Neutrophil (primary cell): ENCODE results near the gene VAV1.

Source experiments
- H3K27ac ChIP-seq: fragments of 200-600 bp; sonication (generic); 2 replicates; pipeline ENCODE4 v1.5.1; 2016; ENCODE audit warnings: mild to moderate bottlenecking, moderate library complexity
- H3K27me3 ChIP-seq: fragments of 200-600 bp; sonication (generic); 2 replicates; pipeline ENCODE4 v1.6.0; 2016; ENCODE audit warnings: mild to moderate bottlenecking
- H3K36me3 ChIP-seq: fragments of 200-600 bp; sonication (generic); 2 replicates; pipeline ENCODE4 v1.5.1; 2017
- H3K4me1 ChIP-seq, 2 experiments: fragments of 200-600 bp in 1 of 2; sonication (generic) in 1 of 2; 1 replicate in 1 of 2; 2 replicates in 1 of 2; pipeline versions ENCODE4 v1.5.1 to v1.6.1; 2013 to 2016; ENCODE audit warnings: low read depth in 1 of 2, low read length in 1 of 2, mild to moderate bottlenecking in 1 of 2, moderate library complexity in 1 of 2; ENCODE audit not compliant: control insufficient read depth in 1 of 2, insufficient read depth in 1 of 2
- H3K4me3 ChIP-seq, 2 experiments: fragments of 200-600 bp in 1 of 2; sonication (generic) in 1 of 2; 1 replicate in 1 of 2; 2 replicates in 1 of 2; pipeline ENCODE4 v1.5.1; 2013 to 2016; ENCODE audit warnings: low read depth in 1 of 2, low read length in 1 of 2, mild to moderate bottlenecking in 1 of 2, moderate library complexity in 1 of 2
- H3K9me3 ChIP-seq: fragments of 200-600 bp; sonication (generic); 2 replicates; pipeline ENCODE4 v1.5.1; 2016
- TF ChIP-seq, protein P1 (sequence below): fragments of 200-600 bp; sonication (generic); IDR thresholded peaks from 2 replicates; pipeline ENCODE4 v1.5.1; 2016; ENCODE audit warnings: antibody characterized with exemption

VAV1 gene

DNA sequence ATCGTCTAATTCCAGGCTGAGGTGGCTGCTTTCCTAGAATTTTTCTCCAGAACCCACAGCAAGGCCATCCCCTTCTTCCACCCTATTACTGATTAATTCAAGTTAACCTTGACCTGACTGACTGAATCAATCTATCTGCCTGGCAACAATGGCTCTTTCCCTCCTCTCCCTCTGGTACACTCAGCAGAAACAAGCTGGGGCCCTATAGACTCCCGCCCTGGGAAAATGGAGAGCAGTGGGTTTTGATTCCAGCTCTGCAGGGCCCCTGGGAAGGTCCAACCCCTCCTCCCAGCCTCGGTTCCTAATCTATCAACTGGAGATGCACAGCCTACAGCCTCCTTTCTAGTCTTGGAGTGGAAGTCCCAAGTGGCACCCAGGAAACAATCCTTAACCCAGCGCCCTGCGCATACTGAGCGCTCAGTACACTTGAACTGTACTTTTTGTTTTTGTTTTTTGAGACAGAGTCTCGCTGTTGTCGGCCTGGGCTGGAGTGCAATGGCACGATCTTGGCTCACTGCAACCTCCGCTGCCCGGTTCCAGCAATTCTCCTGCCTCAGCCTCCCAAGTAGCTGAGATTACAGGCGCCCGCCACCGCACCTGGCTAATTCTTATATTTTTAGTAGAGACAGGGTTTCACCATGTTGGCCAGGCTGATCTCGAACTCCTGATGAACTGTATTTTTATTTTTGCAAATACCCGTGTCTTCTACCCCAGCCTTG lies 46.8 kb upstream of the VAV1 start:
- Histone ChIP-seq H3K9me3 (no peaks in the 10 kb centered on the region), H3K36me3 (peaks cover 2% of the 10 kb centered on the region), H3K27me3 (no peaks in the 10 kb centered on the region), H3K27ac (no peak overlapping the region), H3K4me3 (no peak overlapping the region), H3K4me1 (peaks cover 81% of the 10 kb centered on the region in 2 experiments)
- TF ChIP-seq, protein P1, sequence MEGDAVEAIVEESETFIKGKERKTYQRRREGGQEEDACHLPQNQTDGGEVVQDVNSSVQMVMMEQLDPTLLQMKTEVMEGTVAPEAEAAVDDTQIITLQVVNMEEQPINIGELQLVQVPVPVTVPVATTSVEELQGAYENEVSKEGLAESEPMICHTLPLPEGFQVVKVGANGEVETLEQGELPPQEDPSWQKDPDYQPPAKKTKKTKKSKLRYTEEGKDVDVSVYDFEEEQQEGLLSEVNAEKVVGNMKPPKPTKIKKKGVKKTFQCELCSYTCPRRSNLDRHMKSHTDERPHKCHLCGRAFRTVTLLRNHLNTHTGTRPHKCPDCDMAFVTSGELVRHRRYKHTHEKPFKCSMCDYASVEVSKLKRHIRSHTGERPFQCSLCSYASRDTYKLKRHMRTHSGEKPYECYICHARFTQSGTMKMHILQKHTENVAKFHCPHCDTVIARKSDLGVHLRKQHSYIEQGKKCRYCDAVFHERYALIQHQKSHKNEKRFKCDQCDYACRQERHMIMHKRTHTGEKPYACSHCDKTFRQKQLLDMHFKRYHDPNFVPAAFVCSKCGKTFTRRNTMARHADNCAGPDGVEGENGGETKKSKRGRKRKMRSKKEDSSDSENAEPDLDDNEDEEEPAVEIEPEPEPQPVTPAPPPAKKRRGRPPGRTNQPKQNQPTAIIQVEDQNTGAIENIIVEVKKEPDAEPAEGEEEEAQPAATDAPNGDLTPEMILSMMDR = no peak

DNA sequence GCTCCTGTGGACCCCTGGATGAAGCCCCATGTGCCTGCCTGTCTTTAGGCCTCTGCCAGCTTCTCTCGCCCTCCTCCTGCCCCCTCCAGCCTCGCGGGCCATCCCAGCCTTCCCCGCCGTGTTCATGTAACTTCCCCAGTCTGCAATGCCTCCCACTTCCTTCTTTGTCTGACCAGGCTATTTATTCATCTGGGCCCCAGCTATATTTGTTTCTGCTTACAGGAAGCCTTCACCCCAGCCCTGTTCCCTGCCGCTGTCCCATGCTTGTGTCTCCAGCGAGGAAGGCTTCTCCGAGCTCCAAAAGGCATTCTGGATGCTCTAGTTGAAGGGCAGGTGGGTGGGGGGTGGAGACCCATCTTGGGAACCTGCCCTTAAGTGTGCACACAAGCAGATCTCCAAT lies 44.2 kb upstream of the VAV1 start:
- TF ChIP-seq, protein P1 = no peak
- Histone ChIP-seq H3K27ac (peak overlapping the region; percentile 86), H3K9me3 (no peaks in the 10 kb centered on the region), H3K27me3 (no peaks in the 10 kb centered on the region), H3K36me3 (peaks cover 28% of the 10 kb centered on the region), H3K4me3 (peak overlapping the region; percentile 33 to 54), H3K4me1 (peaks cover 54% of the 10 kb centered on the region in 2 experiments)

GRCh38 chr19:6729573-6730152 lies 42.8 kb upstream of the VAV1 start:
- Histone ChIP-seq H3K9me3 (no peaks in the 10 kb centered on the region), H3K4me3 (peak overlapping the region in 1 of 2 experiments; percentile 29), H3K27me3 (no peaks in the 10 kb centered on the region), H3K27ac (peak overlapping the region; percentile 86), H3K4me1 (peaks cover 41% of the 10 kb centered on the region in 2 experiments), H3K36me3 (peaks cover 38% of the 10 kb centered on the region)
- TF ChIP-seq, protein P1 = no peak

- H3K27me3 ChIP-seq = no peaks in the 10 kb centered on the region
- no peaks in the 10 kb centered on the region for H3K9me3 ChIP-seq
- H3K27ac ChIP-seq = no peak overlapping the region
- peak overlapping the region in 1 of 2 experiments; percentile 29 for H3K4me3 ChIP-seq
- TF ChIP-seq, protein P1 = no peak
- H3K36me3 ChIP-seq = peaks cover 43% of the 10 kb centered on the region
- peaks cover 35% of the 10 kb centered on the region in 2 experiments for H3K4me1 ChIP-seq
Observed at GRCh38 chr19:6730153-6730804, 42.2 kb upstream of the VAV1 start.

GRCh38 chr19:6730941-6731670 lies 41.4 kb upstream of the VAV1 start:
- TF ChIP-seq, protein P1 = no peak
- Histone ChIP-seq H3K4me1 (peaks cover 39 to 41% of the 10 kb centered on the region in 2 experiments), H3K27me3 (no peaks in the 10 kb centered on the region), H3K9me3 (no peaks in the 10 kb centered on the region), H3K36me3 (peaks cover 46% of the 10 kb centered on the region), H3K27ac (no peak overlapping the region), H3K4me3 (no peak overlapping the region)
